ENCODE results near the gene MAN1A1.

MAN1A1 gene

GRCh38 chr6:119224095-119224701 lies 125.4 kb downstream of the MAN1A1 start:
- no peak overlapping the region for H3K4me3 ChIP-seq (ENCODE audit: low read depth, low read length)
- CTCF ChIA-PET: interaction anchor here (0.6 kb wide), 1 partner anchor 65 kb away, joined by 3 read pairs; no protein-coding TSS in a partner anchor
- TF ChIP-seq ZIC2 (tag by site-specific recombination; IDR thresholded peaks at IDR 0.05) (peak; percentile 56), HOXA7 (CRISPR knock-in tag; IDR thresholded peaks at IDR 0.05; ENCODE audit: borderline replicate concordance) (no peak)
- H3K36me3 ChIP-seq (ENCODE audit: control insufficient read depth in 2 of 2, insufficient read depth in 1 of 2, low read length in 2 of 2): no peaks in the 10 kb centered on the region
- H3K27ac ChIP-seq (ENCODE audit: extremely low read depth, low read depth, low read length): no peak overlapping the region
- POLR2A ChIA-PET: no interaction called here
- no peaks in the 10 kb centered on the region for H3K4me1 ChIP-seq (ENCODE audit: control insufficient read depth, insufficient read depth, low read length)
- H3K9me3 ChIP-seq (ENCODE audit: control insufficient read depth, insufficient read depth, low read depth, low read length): no peaks in the 10 kb centered on the region

DNA sequence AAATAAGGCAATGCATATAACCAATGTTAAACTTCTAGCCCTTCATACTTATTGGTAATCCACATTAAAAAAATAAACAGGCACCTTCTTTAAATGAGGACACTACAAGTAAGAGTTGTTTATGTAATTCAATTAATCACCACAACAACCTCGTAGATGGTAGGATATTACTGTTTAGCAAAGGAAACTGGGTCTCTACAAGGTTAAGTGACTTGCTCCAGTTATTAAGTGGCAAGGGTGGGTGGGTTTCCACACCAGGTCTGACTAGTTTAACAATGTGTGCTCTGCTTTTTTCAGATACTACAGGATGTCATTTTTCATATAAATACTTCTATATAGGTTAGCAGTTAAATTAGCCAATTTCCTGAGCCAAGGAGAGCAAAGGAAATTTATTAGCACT lies 129.1 kb downstream of the MAN1A1 start:
- POLR2A ChIA-PET: no interaction called here

GRCh38 chr6:119218548-119218947 lies 131.0 kb downstream of the MAN1A1 start:
- POLR2A ChIA-PET: no interaction called here

More for the DNA sequence above, 129.1 kb downstream of the MAN1A1 start:
- Histone ChIP-seq H3K9me3 (ENCODE audit: control insufficient read depth, insufficient read depth, low read depth, low read length) (no peaks in the 10 kb centered on the region), H3K27ac (ENCODE audit: extremely low read depth, low read depth, low read length) (no peak overlapping the region), H3K4me1 (ENCODE audit: control insufficient read depth, insufficient read depth, low read length) (no peaks in the 10 kb centered on the region), H3K36me3 (ENCODE audit: control insufficient read depth in 2 of 2, insufficient read depth in 1 of 2, low read length in 2 of 2) (no peaks in the 10 kb centered on the region), H3K4me3 (ENCODE audit: low read depth, low read length) (no peak overlapping the region)
- TF ChIP-seq ZNF664 (tag by site-specific recombination; IDR thresholded peaks at IDR 0.05): peak; percentile 8; the same call in 1 of the 2 replicates
- TF ChIP-seq ZNF48 (tag by site-specific recombination; IDR thresholded peaks at IDR 0.05): no peak
- CTCF ChIA-PET: no interaction called here

More at GRCh38 chr6:119218548-119218947, 131.0 kb downstream of the MAN1A1 start:
- CTCF ChIA-PET: interaction anchor here (0.6 to 1.2 kb wide), 3 partner anchors 10 to 28 kb away, joined by 3 to 5 read pairs (median 3); no protein-coding TSS in a partner anchor
- Histone ChIP-seq H3K4me1 (ENCODE audit: control insufficient read depth, insufficient read depth, low read length) (no peaks in the 10 kb centered on the region), H3K4me3 (ENCODE audit: low read depth, low read length) (no peak overlapping the region), H3K27ac (ENCODE audit: extremely low read depth, low read depth, low read length) (no peak overlapping the region), H3K36me3 (ENCODE audit: control insufficient read depth in 2 of 2, insufficient read depth in 1 of 2, low read length in 2 of 2) (no peaks in the 10 kb centered on the region), H3K9me3 (ENCODE audit: control insufficient read depth, insufficient read depth, low read depth, low read length) (no peaks in the 10 kb centered on the region)
- TF ChIP-seq ZNF132 (tag by site-specific recombination; IDR thresholded peaks at IDR 0.05; ENCODE audit: borderline replicate concordance) (no peak), MYNN (tag by site-specific recombination; IDR thresholded peaks at IDR 0.05; ENCODE audit: borderline replicate concordance) (no peak), ZNF791 (tag by site-specific recombination; IDR thresholded peaks at IDR 0.05) (no peak), SP7 (tag by site-specific recombination; IDR thresholded peaks at IDR 0.05) (no peak), ZNF23 (tag by site-specific recombination; IDR thresholded peaks at IDR 0.05; ENCODE audit: borderline replicate concordance) (no peak), ZNF302 (tag by site-specific recombination; IDR thresholded peaks at IDR 0.05; ENCODE audit: low read depth) (no peak), PRDM2 (tag by site-specific recombination; IDR thresholded peaks at IDR 0.05; ENCODE audit: borderline replicate concordance) (no peak), ZNF549 (tag by site-specific recombination; IDR thresholded peaks at IDR 0.05) (no peak), RBAK (tag by site-specific recombination; IDR thresholded peaks at IDR 0.05) (no peak), ZNF473 (tag by site-specific recombination; IDR thresholded peaks at IDR 0.05) (no peak), PATZ1 (tag by site-specific recombination; IDR thresholded peaks at IDR 0.05) (no peak), ZBTB8A (tag by site-specific recombination; IDR thresholded peaks at IDR 0.05) (no peak), ZNF354C (tag by site-specific recombination; IDR thresholded peaks at IDR 0.05; ENCODE audit: borderline replicate concordance, low read depth) (no peak)

Measured in HEK293 (cell line).